Activated CD4-positive, alpha-beta T cell treated with anti-CD3 and anti-CD28 coated beads for 24 hours (primary cell): ENCODE measurements around the gene PDE3A.

ENCODE experiments used
- DNase-seq, 2 donors: peaks; one replicate each; pipeline ENCODE4 v3.0.0-alpha.2; 2020; ENCODE audit warnings: low read depth in 2 of 2

Gene PDE3A

DNA sequence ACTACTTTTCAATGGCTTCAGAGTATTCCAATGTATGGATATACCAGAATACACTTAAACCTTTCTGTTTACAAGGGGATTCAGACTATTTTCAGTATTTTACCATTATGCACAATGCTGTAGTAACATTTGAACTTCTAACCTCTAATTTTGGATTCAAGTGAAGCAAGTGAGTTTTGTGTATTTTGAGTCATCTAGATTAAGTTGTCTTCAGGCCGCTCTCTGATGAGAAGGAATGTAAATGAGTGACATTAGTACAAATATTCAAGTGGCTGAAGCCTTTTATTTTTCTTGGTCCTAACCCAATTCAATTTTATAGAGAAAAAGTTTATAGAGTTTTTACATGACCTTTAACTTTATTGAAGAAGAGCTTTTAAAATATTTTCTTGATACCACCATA lies 125.6 kb downstream of the PDE3A start:
- DNase-seq, result no peak

DNA sequence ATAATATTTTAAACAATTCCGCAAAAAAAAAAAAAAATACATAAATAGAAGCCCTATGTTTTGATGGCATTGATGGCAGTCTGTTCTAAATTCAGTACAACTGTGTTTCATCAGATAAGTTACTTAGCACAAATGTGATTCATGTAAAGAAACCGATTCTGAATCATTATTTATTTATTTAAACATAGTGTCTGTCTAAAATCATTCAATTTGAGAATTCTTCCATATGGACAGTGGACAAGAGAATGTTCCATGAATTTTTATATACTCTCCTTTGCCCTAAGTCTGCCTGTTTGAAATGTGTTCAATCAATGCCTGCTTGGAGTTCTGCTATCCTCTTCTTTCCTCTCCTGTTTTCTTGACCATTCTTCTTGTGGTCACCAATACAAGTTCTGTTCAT lies 126.5 kb downstream of the PDE3A start:
- no peak for DNase-seq

DNA sequence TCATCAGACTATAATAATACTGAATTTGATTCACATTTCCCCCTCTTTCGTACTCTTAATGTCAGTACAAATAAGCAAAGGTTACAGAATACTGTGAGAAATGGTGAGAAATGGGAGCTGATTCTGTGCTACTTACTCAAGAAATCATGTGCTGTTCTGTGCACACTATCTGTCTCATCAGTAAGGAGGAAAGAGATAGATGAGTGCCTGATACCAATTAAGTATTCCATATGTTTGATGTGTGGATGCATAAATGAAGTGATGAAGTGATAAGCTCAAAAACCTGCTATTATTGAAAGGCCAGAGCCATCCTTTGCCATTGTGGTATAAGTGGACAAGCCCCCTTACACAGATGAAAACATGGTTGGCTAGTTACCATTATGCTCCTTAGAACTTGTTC lies 127.7 kb downstream of the PDE3A start:
- DNase-seq, result no peak

DNA sequence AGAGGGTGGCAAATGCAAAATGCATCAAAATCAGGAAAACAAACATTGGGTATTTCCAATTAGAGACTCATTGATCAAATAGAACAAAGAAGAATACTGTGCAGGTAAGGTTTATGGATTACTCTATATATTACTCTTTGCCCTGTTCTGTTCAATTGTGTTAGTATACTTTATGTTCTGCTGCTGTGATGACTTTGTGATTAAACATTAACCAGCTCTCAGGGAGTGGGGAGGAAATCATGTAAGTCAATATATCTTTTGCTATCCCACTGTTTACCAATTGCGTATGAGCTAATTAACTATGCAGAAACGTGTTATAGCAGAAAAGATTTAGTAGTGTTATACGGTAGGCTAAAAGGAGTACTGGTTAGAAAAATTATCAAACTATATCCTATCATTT lies 129.4 kb downstream of the PDE3A start:
- no peak for DNase-seq

DNA sequence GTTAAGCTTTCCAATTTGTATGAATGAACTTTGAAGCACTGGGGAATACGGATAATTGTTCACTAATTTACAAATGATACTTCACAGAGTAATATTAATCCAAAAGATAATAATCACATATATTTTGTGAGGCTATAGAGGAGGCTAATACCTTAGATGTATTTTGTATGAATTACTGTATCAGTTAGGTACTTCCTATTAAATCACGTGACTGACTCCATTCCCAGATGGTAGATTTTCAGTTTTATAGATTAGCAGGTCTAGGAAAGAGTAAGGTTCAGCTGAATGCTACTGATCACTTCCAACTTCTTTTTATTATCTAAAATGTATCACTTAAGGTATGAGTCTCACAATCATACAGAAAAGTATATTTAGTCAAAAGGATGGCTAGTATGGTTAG lies 133.6 kb downstream of the PDE3A start:
- DNase-seq, result no peak

DNA sequence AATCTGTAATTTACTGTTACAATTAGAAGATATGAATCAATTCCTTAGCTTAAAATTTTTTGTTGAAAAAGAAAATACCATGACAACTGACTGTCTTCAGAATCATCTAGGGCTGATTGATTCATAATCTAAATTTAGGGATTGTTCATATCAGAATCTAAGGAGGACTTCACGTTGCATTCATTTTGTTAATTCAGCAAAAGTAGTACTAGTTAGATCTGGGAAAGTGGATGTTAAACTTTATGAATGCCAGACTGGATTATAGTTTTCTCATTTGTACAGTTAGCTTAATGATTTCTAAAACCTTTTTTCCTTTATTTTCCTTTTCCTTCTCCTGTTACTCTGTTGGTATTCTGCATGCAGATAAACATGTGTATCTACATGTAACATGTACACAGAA lies 135.5 kb downstream of the PDE3A start:
- no peak for DNase-seq

DNA sequence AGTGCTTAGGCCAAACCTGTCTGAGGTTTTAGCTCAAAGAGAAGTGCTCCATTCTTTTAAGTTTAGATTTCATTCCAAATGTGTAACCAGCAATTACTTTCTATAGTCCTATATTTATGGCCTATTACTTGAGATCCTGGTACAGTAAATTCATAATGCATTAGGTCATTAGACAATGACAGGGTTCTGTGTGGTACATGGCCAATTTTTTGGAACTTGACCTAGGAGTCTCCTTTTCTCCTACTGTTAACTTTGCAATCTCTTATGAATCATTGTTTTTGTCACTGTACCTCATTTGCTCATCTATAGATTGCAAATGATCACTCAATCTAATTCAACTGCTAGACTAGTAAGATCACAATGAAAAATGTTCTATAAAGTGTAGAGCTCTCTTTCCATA lies 136.7 kb downstream of the PDE3A start:
- DNase-seq, result no peak

DNA sequence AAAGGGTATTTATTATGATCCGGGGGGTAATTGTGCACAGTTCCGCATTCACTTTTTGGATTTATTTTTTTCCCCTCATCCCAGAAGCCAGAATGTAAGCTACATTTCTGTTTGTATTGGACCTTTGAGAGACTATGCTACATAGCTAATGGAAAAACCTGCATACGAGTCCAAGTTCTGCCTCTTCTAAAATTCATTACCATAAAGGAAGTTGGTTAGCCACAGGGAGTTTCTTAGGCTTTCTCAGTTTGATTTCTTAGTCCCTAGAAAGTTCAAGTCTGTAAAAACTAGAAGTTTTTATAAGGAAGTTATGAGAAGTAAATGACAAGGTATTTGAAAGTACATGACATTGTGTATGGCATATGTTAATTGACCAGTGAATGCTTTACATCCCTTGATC lies 138.7 kb downstream of the PDE3A start:
- no peak for DNase-seq

DNA sequence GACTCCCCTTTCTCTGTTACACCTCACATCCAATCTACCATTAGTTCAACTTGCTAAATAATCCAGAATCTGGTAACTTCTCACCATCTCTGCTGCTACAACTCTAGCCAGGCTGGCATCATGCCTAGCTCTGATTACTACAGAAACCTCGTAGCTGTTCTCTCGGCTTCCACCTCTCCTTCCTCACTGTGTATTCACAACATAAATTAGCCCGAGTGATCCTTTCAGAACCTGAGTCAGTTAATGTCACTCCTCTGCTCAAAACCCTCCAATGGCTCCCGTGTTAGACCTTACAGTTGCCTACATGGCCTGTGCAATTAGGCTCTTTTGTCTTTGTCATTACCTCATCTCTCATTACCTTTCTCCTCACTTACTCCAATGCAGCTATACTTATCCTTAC lies 139.4 kb downstream of the PDE3A start:
- no peak for DNase-seq

DNA sequence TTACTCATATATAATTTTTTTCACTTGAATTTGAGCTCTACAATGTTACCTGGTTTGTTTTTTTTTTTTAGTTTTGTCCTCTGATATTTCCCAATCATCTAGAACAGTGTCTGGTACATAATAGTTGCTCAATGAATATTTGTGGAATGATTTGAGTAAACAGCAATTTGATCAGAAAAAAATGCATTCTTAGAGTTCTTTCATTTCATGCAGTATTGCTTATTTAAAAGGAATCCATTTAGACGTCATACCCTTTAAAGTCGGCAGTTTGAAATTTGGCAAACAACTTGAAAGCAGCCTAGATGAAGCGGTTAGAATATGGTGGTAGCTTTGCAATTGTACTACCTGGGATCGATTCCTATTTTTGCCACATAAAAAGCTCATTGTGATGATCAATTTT lies 140.0 kb downstream of the PDE3A start:
- no peak for DNase-seq

DNA sequence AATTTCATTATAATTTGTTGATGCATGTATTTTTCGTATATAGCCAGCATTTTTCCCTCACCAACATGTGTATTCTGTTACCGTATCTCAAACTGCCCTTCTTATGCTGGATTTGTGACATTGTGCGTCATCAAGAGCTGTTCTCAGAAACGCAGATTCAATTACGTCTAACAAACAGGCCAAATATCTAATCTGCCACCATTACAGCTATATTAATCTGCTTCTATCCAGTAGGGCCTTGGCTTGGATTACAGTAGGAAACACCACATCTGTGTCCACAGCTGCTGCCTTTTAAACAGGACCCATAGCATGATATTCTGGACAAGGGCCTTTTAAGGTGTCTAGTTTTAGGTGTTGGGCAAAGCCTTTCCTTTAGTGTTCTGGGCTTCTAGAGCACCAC lies 140.6 kb downstream of the PDE3A start:
- DNase-seq, result no peak

DNA sequence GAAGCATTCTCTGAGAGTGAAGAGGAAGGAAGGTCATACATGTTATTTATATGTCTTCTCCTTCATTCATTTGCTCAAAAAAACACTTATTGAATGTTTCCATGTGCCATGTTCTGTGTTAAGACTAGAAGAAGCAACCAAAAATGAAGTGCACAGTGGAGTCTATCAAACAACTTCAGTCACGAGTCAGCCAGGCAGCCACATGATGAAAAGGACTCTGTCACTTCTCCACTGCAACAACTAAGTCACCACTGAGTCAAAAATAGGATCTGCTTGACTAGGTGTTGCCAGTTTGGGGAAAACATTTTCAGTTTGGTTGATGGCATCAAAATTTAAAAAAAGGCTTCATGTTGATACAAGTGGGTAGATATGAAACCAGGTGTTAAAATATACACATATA lies 142.5 kb downstream of the PDE3A start:
- no peak for DNase-seq

DNA sequence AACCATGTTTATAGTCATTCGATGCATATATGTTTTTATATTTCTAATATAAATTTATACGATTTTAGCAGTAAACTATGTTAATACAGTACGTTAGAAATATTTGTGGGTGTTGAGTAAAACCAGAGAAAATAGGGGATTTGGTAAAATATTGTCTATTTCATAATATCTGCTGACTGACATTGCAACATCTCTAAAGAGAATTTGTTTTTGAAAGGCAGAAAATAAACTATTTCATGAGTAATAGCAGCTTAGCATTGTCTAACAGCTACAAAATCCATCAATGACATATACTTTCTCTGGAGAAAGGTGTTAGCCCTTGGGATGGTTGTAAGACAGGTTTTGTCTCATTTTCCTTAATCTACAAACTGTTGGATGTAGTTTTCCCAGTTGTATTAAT lies 144.9 kb downstream of the PDE3A start:
- DNase-seq, result no peak

DNA sequence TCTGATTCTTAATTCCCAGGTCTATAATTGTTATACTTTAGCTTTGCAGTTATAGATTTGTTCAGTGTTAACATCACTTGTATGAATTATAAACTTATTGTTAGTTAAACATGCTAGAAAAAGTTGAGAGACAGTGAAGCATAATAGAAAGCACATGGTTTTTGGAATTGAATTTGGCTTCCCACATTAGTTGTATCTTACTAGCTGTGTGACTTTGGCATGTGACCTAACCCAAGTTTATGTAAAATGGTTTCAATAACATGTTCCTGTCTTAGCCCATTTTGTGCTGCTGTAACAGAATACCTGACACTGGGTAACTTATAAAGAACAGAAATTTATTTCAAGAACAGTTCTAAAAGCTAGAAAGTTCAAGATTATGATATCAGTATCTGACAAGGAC lies 146.3 kb downstream of the PDE3A start:
- no peak for DNase-seq

DNA sequence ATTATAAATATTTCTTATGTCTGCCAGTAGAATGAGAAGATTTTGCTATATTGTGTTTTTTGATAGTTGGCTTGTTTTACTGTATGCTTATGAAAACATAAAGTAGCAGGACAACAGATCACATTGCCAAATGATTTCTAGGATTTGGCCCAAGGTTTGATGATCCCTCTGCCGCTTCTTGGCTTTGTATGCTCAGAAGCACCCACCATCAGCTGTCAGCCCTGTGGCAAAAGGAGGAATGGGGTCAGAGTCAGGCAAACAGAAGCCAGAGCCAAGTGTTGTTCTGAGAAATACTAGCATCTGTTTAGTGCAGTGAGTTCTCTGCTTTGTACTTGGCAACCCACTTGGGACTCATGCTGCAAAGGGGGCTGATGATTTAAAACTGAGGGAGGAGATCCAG lies 152.2 kb downstream of the PDE3A start:
- no peak for DNase-seq

DNA sequence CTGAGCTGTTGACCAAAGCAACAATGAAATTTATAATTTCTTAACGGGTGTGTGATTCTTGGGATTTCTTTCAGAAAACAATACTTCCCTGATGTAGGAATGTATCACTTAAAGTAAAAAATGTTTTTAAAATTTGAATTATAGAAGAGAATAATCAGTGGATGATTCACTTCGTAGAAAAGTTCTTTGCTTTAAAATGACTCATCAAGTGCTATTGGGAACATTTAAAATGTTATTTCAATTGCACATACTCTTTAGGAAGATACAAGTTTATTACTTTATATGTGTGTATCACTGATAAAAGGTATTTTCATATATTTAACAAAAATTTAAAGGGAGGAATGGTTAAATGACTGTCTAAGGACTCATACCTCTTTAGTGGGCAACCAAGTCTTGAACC lies 155.3 kb downstream of the PDE3A start:
- no peak for DNase-seq

DNA sequence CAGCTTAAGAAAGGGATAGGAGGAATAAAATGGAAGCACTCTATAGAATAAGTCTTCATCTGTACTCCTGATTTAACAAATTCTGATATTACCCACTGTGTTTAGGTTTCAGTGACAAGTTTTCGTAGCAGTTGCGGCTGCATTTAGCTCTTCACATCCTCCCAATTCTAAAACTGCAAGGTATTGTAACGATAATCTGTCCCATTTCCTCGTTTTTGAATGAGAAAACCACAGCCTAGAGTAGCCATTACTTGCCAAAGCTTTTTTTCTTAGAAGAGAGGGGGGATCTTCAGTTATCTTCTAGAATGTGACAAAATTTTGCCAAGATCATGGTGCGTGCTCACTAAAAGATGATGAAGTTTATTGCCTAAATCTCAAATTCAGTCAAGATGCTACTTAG lies 155.8 kb downstream of the PDE3A start:
- no peak for DNase-seq

DNA sequence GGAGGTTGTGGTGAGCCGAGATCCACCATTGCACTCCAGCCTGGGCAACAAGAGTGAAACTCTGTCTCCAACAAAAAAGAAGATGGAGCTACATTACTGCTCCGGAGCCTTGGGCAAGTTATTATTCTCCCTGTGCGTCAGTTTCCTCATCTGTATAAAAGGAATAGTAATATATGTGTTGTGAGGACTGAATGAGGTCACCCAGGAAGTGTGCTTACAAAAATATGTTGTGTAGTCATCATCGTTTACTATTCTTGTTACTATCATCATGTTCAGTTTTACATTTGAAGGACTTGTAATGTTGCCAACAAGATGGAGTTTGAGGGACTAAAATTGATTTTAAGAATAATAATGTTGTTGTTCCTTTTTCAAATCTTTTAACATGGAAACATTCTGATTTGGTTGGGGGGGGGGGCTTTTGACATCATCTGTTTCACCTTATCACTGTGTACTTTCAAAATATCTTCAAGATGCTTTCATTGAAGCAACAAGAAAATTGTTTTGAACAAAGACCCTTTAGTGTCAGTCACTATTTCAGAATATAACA lies 156.8 kb downstream of the PDE3A start:
- no peak for DNase-seq

DNA sequence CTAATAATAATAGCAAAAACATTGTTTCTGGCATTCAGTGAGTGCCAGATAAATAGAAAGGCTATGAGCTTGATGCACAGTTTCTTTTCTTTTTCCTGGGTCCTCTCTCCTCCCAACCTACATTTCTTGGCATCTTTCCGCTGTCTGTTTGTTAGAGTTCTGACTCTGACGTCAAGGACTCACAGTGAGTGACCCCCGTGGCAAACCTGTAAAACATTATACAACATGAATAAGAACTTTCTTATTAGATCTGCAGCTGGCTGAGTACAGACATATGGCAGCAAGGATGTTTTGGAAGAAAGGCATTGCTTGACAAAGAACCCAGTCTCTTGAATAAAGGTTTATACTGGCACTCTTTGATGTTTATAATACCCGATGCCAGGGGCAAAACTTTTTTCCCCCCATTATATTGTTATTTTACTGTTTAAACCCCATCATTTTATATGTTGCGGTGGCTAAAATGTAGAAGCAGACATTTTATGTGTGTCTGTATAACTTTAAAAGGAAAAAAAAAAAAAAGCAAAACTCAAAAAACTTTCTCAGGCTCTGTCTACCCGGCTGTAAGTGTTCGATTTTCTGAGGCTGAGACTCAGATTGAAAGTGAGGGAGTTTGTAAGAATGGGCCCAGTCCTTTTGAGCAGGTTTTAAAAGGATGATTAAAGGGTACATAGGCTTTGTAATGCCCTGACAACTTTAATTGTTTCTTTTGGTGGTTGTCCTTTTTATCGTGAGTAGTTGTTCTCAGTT lies 159.3 kb downstream of the PDE3A start:
- DNase-seq, result no peak

DNA sequence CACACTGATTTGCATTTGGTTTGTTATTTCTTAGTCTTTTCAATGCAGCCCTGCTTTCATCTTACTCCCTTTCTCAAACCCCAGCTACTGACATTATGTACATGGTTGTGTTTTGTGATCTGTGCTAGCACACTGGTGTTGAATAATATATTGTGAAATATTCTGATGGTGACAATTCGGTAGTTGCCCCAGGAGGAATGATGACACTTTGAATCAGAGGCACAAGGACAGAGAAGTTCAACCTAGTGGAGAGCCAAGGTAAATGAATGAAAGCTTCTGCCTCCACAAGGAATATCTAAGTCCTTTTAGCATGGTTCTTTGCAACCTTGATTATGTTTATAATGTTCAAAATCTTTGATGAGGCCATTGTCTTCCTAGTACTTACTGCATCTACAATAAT lies 159.9 kb downstream of the PDE3A start:
- no peak for DNase-seq

DNA sequence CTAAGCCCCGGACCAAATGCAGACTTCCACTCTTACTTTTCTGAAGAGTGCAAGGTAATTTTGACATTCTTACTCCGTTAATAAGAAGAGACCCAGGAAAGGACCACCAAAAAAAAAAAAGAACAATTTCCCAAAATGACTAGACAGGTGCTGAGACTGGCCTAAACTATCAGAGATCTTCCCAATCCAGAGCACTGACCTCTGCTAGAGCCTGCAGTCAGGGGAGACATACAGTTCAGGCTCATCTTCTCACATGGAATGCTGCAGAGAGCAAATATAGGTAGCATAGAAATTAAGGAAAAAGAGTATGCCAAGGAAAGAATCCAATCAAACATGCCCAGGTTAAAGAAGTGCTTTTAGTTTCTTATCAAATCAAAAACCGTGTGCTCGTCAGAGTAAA lies 177.9 kb downstream of the PDE3A start:
- DNase-seq, result no peak

DNA sequence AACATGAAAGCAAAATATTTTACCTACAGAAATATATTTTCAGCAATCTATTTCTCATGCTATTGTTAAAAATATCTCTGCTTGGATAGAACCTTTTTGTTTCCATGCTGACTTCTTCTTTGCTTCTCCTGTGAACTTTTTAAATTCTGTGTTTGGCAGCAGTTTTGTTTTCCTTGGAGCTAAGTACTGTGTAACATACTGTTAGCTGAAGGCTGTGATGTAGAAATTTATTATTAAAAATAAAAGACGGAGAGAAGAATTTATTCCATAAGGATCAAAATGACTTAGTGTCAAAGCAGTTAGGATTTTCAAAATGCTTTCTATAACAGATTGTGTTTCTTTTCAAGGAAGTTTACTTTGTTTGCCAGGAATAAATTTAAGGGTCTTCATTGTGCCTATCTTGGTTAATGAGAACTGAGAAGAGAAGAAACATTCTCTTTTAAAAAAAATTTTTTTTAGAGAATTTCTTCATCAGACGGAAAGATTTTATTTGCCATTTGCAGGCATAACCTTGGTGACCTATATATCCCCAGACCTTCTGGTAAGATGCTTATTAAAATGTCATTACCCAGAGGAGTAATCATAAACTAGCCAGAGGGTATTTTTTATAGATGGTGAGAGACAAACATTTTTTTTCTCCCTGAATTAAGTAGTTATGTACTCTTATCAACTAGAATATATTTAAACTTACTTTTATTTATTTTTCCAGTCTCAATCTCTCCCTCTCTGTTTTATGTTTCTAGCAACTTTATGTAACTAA lies 179.7 kb downstream of the PDE3A start:
- no peak for DNase-seq

DNA sequence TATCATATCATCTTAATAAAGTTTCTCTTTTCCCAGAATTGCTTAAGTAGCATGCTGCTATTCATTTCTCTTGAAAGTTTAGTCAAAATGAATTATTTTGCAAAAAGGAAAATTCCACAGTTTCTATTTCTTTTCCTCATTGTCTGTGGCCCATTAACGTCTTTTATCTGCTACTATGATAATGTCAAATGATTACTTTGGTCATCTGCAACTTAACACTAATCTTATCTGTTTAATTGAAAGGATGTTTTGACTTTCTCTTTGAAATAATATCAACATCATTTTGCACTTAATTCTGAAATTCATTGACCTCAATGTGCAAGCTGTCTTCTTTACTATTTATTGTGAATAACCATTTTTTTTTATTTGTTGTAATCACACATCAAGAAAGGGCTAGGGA lies 180.3 kb downstream of the PDE3A start:
- DNase-seq, result no peak
